H4 (cell line): ENCODE results near the gene MX2. TPM values are rescaled to one million over a fixed set of nuclear protein-coding genes. Genes with fewer than 3 reads are reported as not detected.

Experiments
- DNase-seq: peaks from one replicate; pipeline ENCODE4 v3.0.0-alpha.2; 2015; ENCODE audit warnings: low spot score
- total RNA-seq: library from RNA; depleted of rRNA; stranded (reverse); fragments of >200 nt; shearing (Covaris generic); gene quantifications from 2 replicates; pipeline ENCODE4 v1.2.3, GENCODE V29; 2014; rRNA removed

MX2 gene
- total RNA-seq, 1 experiment from 2014 or later, result 38.6 TPM

GRCh38 chr21:41437729-41438128 lies 75.9 kb downstream of the MX2 start:
- DNase-seq, result no peak

- DNase-seq, result no peak
Measured at GRCh38 chr21:41438425-41439113, 76.7 kb downstream of the MX2 start.

- DNase-seq, result no peak
Measured at GRCh38 chr21:41439248-41439647, 77.4 kb downstream of the MX2 start.

GRCh38 chr21:41441546-41441945 lies 79.7 kb downstream of the MX2 start:
- DNase-seq, result no peak

GRCh38 chr21:41442481-41443186 lies 80.8 kb downstream of the MX2 start:
- no peak for DNase-seq

- DNase-seq, result no peak
Measured at GRCh38 chr21:41443562-41443961, 81.7 kb downstream of the MX2 start.

- no peak for DNase-seq
Measured at GRCh38 chr21:41444703-41445464, 83.1 kb downstream of the MX2 start.

GRCh38 chr21:41445465-41445862 lies 83.6 kb downstream of the MX2 start:
- DNase-seq, result no peak

- no peak for DNase-seq
Measured at GRCh38 chr21:41446586-41446985, 84.8 kb downstream of the MX2 start.

- DNase-seq, result no peak
Measured at GRCh38 chr21:41447356-41447755, 85.5 kb downstream of the MX2 start.

- no peak for DNase-seq
Measured at GRCh38 chr21:41449613-41450012, 87.8 kb downstream of the MX2 start.

- DNase-seq, result no peak
Measured at GRCh38 chr21:41451753-41452676, 90.2 kb downstream of the MX2 start.

GRCh38 chr21:41453198-41453597 lies 91.4 kb downstream of the MX2 start:
- no peak for DNase-seq

- DNase-seq, result no peak
Measured at GRCh38 chr21:41453761-41454160, 91.9 kb downstream of the MX2 start.

GRCh38 chr21:41458121-41458520 lies 96.3 kb downstream of the MX2 start:
- DNase-seq, result no peak

- DNase-seq, result no peak
Measured at GRCh38 chr21:41458559-41458958, 96.7 kb downstream of the MX2 start.

Other genes starting within 250 kb of the MX2 start
- 85.6 and 109 TPM in 2 replicates for gene BACE2, start 193.9 kb upstream of the MX2 start, total RNA-seq
- not detected in 2 replicates for gene FAM3B, start 45.2 kb upstream of the MX2 start, total RNA-seq
- 38.8 and 39.6 TPM in 2 replicates for gene MX1, start 64.2 kb downstream of the MX2 start, total RNA-seq
- 0.10 TPM in 1 of 2 replicates, not detected in the other for gene TMPRSS2, start 146.1 kb downstream of the MX2 start, total RNA-seq